Ovary (tissue), 3 donors: Measurements from ENCODE around the gene ANKRD60.

Experiments used
- POLR2A ChIP-seq: fragments of 450-650 bp; IDR thresholded peaks from one replicate; pipeline ENCODE4 v1.6.1; 2017; ENCODE audit warnings: antibody characterized with exemption, mild to moderate bottlenecking, moderate library complexity
- TF ChIP-seq, protein P1 (sequence below), 3 donors: fragments of 450-650 bp in 2 of 3; fragments of 200-600 bp in 1 of 3; IDR thresholded peaks; one replicate each; pipeline versions ENCODE4 v1.5.1 to v1.8.0; 2016 to 2022; ENCODE audit warnings: antibody characterized with exemption in 3 of 3, mild to moderate bottlenecking in 1 of 3
- donor health status: DM: no; HTN: no; CAD: no.

- TF ChIP-seq, protein P1, sequence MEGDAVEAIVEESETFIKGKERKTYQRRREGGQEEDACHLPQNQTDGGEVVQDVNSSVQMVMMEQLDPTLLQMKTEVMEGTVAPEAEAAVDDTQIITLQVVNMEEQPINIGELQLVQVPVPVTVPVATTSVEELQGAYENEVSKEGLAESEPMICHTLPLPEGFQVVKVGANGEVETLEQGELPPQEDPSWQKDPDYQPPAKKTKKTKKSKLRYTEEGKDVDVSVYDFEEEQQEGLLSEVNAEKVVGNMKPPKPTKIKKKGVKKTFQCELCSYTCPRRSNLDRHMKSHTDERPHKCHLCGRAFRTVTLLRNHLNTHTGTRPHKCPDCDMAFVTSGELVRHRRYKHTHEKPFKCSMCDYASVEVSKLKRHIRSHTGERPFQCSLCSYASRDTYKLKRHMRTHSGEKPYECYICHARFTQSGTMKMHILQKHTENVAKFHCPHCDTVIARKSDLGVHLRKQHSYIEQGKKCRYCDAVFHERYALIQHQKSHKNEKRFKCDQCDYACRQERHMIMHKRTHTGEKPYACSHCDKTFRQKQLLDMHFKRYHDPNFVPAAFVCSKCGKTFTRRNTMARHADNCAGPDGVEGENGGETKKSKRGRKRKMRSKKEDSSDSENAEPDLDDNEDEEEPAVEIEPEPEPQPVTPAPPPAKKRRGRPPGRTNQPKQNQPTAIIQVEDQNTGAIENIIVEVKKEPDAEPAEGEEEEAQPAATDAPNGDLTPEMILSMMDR (IDR thresholded peaks at IDR 0.05) = no peak
- no peak for TF ChIP-seq POLR2A
Measured at GRCh38 chr20:58225452-58226200, 2.8 kb downstream of the ANKRD60 start.
